GM12878 (cell line): ENCODE data around the gene ELOVL5. TPM values are rescaled to one million over a fixed set of nuclear protein-coding genes. Genes with fewer than 3 reads are reported as not detected.

Experiments used
- ATAC-seq: fragments of 200-7000 bp; cut with Tn5 transposase; 3 replicates; pipeline ENCODE4 v1.9.1; 2020; ENCODE audit warnings: mild to moderate bottlenecking, moderate library complexity
- BruUV-seq: library from RNA; stranded (reverse); fragments of 400-500 nt; replicated peaks from 2 replicates; lab custom pipeline; 2021; lab: Mats Ljungman, UMichigan
- CTCF ChIA-PET: fragments of 300-600 bp; sonication (Branson Sonifier 250); formaldehyde crosslinking; extraction: SDS; loops from one replicate; lab custom pipeline; 2021; ENCODE audit warnings: inconsistent platforms; lab: Yijun Ruan, JAX
- POLR2A ChIA-PET: fragments of 350-600 bp; formaldehyde crosslinking; extraction: SDS; loops from one replicate; lab custom pipeline; 2021; ENCODE audit warnings: inconsistent platforms; lab: Charles Lee
- RAD21 ChIA-PET: fragments of 300-600 bp; sonication (Branson Sonifier 250); formaldehyde crosslinking; loops from one replicate; lab custom pipeline; 2023; ENCODE audit warnings: antibody characterized with exemption; ENCODE audit not compliant: unreplicated experiment; lab: Charles Lee
- SMC1A ChIA-PET: fragments of 300-600 bp; sonication (Branson Sonifier 250); formaldehyde crosslinking; loops from one replicate; lab custom pipeline; 2023; ENCODE audit not compliant: unreplicated experiment, uncharacterized antibody; lab: Charles Lee
- DNase-seq: peaks from one replicate; pipeline ENCODE4 v3.0.0-alpha.2; 2011; ENCODE audit warnings: low read depth, low spot score
- FAIRE-seq: peaks from 3 replicates; lab custom pipeline; 2011; peaks lifted over from hg19 to GRCh38; lab: Jason Lieb, UNC
- H2AFZ ChIP-seq: 2 replicates; pipeline ENCODE4 v1.6.0; 2011; ENCODE audit warnings: low read depth, low read length, control low read depth; ENCODE audit not compliant: control insufficient read depth
- H3K27ac ChIP-seq: 2 replicates; pipeline ENCODE4 v1.5.1; 2011; ENCODE audit warnings: control low read depth; ENCODE audit not compliant: control insufficient read depth, insufficient read depth
- H3K27me3 ChIP-seq, 2 experiments: replicated peaks in 1 of 2; 2 replicates each; pipeline versions ENCODE4 v1.6.0 to v1.6.1; 2011; ENCODE audit warnings: low read length in 1 of 2; ENCODE audit not compliant: control insufficient read depth in 2 of 2, insufficient read depth in 2 of 2
- H3K36me3 ChIP-seq, 2 experiments: 2 replicates each; pipeline ENCODE4 v1.5.1; 2011; ENCODE audit warnings: low read length in 1 of 2; ENCODE audit not compliant: control insufficient read depth in 2 of 2, insufficient read depth in 2 of 2
- H3K4me1 ChIP-seq: 2 replicates; pipeline ENCODE4 v1.6.1; 2011; ENCODE audit warnings: mild to moderate bottlenecking, low read length, moderate library complexity, mixed read lengths; ENCODE audit not compliant: control insufficient read depth, insufficient read depth
- H3K4me2 ChIP-seq: 2 replicates; pipeline ENCODE4 v1.6.0; 2011; ENCODE audit warnings: control low read depth; ENCODE audit not compliant: control insufficient read depth, insufficient read depth
- H3K4me3 ChIP-seq: fragments of 200-600 bp; sonication (generic); 2 replicates; pipeline ENCODE4 v1.5.1; 2016
- H3K79me2 ChIP-seq: 2 replicates; pipeline ENCODE4 v1.6.0; 2011; ENCODE audit warnings: low read length; ENCODE audit not compliant: control insufficient read depth, insufficient read depth
- H3K9ac ChIP-seq: 2 replicates; pipeline ENCODE4 v1.8.0; 2011; ENCODE audit warnings: low read length, control low read depth, mixed read lengths; ENCODE audit not compliant: control insufficient read depth, insufficient read depth
- H3K9me3 ChIP-seq: replicated peaks from 3 replicates; pipeline ENCODE4 v1.5.1; 2011; ENCODE audit warnings: mild to moderate bottlenecking, low read length; ENCODE audit not compliant: control insufficient read depth, insufficient read depth
- H4K20me1 ChIP-seq: 2 replicates; pipeline ENCODE4 v1.6.0; 2011; ENCODE audit not compliant: control insufficient read depth, insufficient read depth
- HDGF ChIP-seq: fragments of 450-650 bp; IDR thresholded peaks from 2 replicates; pipeline ENCODE4 v1.6.1; 2016; ENCODE audit warnings: antibody characterized with exemption
- IKZF2 ChIP-seq, 2 experiments: fragments of 450-650 bp; IDR thresholded peaks; 2 replicates each; pipeline ENCODE4 v1.6.1; 2017; ENCODE audit warnings: mild to moderate bottlenecking in 2 of 2, moderate library complexity in 2 of 2
- PRDM15 ChIP-seq: fragments of 450-650 bp; formaldehyde crosslinking; IDR thresholded peaks from 2 replicates; pipeline ENCODE4 v1.4.0; 2020; ENCODE audit warnings: mild to moderate bottlenecking, moderate library complexity
- RCOR1 ChIP-seq: conservative IDR thresholded peaks from 2 replicates; pipeline ENCODE4 v1.6.1; 2012; ENCODE audit warnings: low read depth, low read length, improper control_type of control experiment
- SP1 ChIP-seq: IDR thresholded peaks from one replicate; pipeline ENCODE4 v1.6.1; 2011; ENCODE audit warnings: low read depth, low read length
- ZNF687 ChIP-seq: fragments of 450-650 bp; IDR thresholded peaks from 2 replicates; pipeline ENCODE4 v1.6.1; 2017; ENCODE audit warnings: mild to moderate bottlenecking, moderate library complexity
- WGBS: methylation state at CpG from one replicate; pipeline ENCODE4 v1.1.6; 2016; ENCODE audit warnings: low lambda C conversion rate; ENCODE audit not compliant: insufficient replicate concordance, insufficient coverage; ENCODE audit errors: missing lambda C conversion rate; 5-methylcytosine and 5-hydroxymethylcytosine counted together
- in situ Hi-C: fragments of 300-500 bp; cut with MboI; formaldehyde crosslinking; loops from 9 replicates; pipeline ENCODE4 v1.14.3; 2018; ENCODE audit warnings: mixed read lengths
- intact Hi-C: fragments of 100-400 bp; cut with micrococcal nuclease; formaldehyde crosslinking; loops from one replicate; pipeline ENCODE4 v1.14.2; 2022; ENCODE audit not compliant: unreplicated experiment
- polyA plus RNA-seq, 11 experiments: library from polyadenylated mRNA; depleted of rRNA in 4 of 11; unstranded in 6 of 11; stranded (reverse) in 5 of 11; fragments of >200 nt; fragmentation: Nextera tagmentation in 4 of 11; fragmentation: Illumina TruSeq in 1 of 11; extraction: Ambion mirVana in 4 of 11; extraction: Trizol in 1 of 11; gene quantifications; 1 replicate in 1 of 11; 2 replicates in 10 of 11; pipeline versions ENCODE4 v1.2.1 to v1.2.3, GENCODE V29; 2011 to 2016; ENCODE audit warnings: inconsistent platforms in 2 of 11, missing spikeins in 2 of 11, low read depth in 1 of 11
- total RNA-seq, 4 experiments: library from RNA; depleted of rRNA in 3 of 4; stranded (reverse); fragments of >200 nt in 3 of 4; fragmentation: Illumina TruSeq in 1 of 4; extraction: Trizol in 1 of 4; gene quantifications; 2 replicates each; pipeline versions ENCODE4 v1.2.1 to v1.2.3, GENCODE V29; 2013 to 2021

Gene ELOVL5
- total and polyA plus RNA-seq, 10 of the 15 experiments (the other 5 are each of a cell fraction or from before 2014, with no cell fraction given) = 156 to 241 (median 196) TPM

DNA sequence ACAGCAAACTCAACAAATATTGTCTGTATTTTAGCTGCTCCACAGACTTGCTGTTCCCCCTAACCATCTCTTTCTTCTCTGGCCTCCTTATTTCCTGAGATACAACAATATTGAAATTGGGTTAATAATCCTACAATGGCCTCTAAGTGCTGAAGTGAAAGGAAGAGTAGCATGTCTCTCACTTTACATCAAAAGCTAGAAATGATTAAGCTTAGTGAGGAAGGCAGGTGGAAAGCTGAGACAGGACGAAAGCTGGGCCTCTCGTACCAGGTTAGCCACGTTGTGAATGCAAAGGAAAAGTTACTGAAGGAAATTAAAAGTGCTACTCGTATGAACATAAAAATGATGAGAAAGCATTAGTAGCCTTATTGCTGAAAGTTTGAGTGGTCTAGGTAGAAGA is 63.8 kb downstream of the ELOVL5 start (continued):
- no peak for TF ChIP-seq PRDM15 (CRISPR knock-in tag)

DNA sequence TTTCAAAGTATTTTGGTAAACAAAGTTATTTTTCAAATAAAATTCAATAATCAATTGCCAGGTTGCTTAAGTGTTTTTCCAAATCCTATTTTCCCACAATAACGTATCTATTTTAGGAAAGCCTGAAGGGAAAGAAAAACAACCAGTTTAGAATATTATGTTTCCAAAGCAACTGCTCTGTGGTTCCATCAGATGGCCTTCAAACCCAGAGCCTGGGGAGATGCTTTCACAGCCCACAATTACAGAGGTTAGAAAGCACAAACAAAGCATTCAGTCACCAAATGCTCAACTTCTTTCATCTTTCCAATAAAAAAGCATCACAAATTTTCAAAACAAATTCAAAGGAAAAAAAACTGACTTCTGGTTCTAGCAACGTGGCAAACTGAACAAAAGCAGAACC is 66.0 kb downstream of the ELOVL5 start:
- Histone ChIP-seq H3K9me3 (no peaks in the 10 kb centered on the region), H3K4me2 (no peak overlapping the region), H3K27ac (no peak overlapping the region), H3K4me3 (no peak overlapping the region), H3K4me1 (peaks cover 28% of the 10 kb centered on the region), H2AFZ (no peak overlapping the region), H3K9ac (no peak overlapping the region), H4K20me1 (no peaks in the 10 kb centered on the region), H3K27me3 (no peaks in the 10 kb centered on the region), H3K36me3 (peaks cover 7 to 14% of the 10 kb centered on the region in 2 experiments; a peak in 3 of 4 replicates), H3K79me2 (no peaks in the 10 kb centered on the region; the same call in 1 of the 2 replicates)
- DNase-seq (no peak), FAIRE-seq (no peak), ATAC-seq (0 out of 3 replicates have a peak, but pooled peaks have one; percentile 6)
- in situ Hi-C loops = loop anchor here (5.0 kb wide), 1 partner anchor 110 kb away; no protein-coding TSS in a partner anchor
- ChIA-PET SMC1A (interaction anchor here (0.9 to 5.6 kb wide), 8 partner anchors 20 to 146 kb away, joined by 3 to 27 read pairs (median 6); no protein-coding TSS in a partner anchor), RAD21 (interaction anchor here (0.7 to 6.2 kb wide), 6 partner anchors 51 to 156 kb away, joined by 3 to 22 read pairs (median 4); no protein-coding TSS in a partner anchor), POLR2A (interaction anchor here (1.2 to 1.6 kb wide), 2 partner anchors 33 to 127 kb away, joined by 3 to 8 read pairs; no protein-coding TSS in a partner anchor), CTCF (interaction anchor here (0.7 to 1.6 kb wide), 2 partner anchors 27 to 46 kb away, joined by 3 to 4 read pairs; no protein-coding TSS in a partner anchor)
- TF ChIP-seq SP1 = no peak
- TF ChIP-seq RCOR1 = no peak
- no peak for TF ChIP-seq ZNF687
- TF ChIP-seq HDGF = no peak
- TF ChIP-seq IKZF2 (IDR thresholded peaks at IDR 0.05) = peak in 1 of 2 experiments; percentile 12; a peak in 1 of 4 replicates
- WGBS = 47% methylated on average over 2 of the region's 2 CpGs
- intact Hi-C loops = loop anchor here (5.0 kb wide), 3 partner anchors 130 to 200 kb away; no protein-coding TSS in a partner anchor
- BruUV-seq = no TSS peak
